Neural progenitor cell (in vitro differentiated cells): Measurements from ENCODE around the gene NR4A3. TPM values are rescaled to one million over a fixed set of nuclear protein-coding genes. Genes with fewer than 3 reads are reported as not detected.

Experiments
- DNase-seq: peaks from one replicate; pipeline ENCODE4 v3.0.0-alpha.2; 2016; ENCODE audit warnings: low spot score
- H2AFZ ChIP-seq: fragments of 200-600 bp; sonication (generic); replicated peaks from 2 replicates; pipeline ENCODE4 v1.6.1; 2016; ENCODE audit warnings: antibody characterized with exemption
- H3F3A ChIP-seq: fragments of 200-600 bp; sonication (generic); 2 replicates; pipeline ENCODE4 v1.6.1; 2016; ENCODE audit warnings: antibody characterized with exemption, low read depth
- H3K27ac ChIP-seq: fragments of 200-600 bp; sonication (generic); 2 replicates; pipeline ENCODE4 v1.5.1; 2016; ENCODE audit warnings: mild to moderate bottlenecking
- H3K27me3 ChIP-seq: fragments of 200-600 bp; sonication (generic); 2 replicates; pipeline ENCODE4 v1.6.1; 2016; ENCODE audit warnings: mild to moderate bottlenecking, moderate library complexity
- H3K36me3 ChIP-seq: fragments of 200-600 bp; sonication (generic); 2 replicates; pipeline ENCODE4 v1.5.1; 2016
- H3K4me1 ChIP-seq: fragments of 200-600 bp; sonication (generic); 2 replicates; pipeline ENCODE4 v1.6.1; 2016; ENCODE audit warnings: mixed run types
- H3K4me2 ChIP-seq: fragments of 200-600 bp; sonication (generic); 2 replicates; pipeline ENCODE4 v1.6.1; 2016
- H3K4me3 ChIP-seq: fragments of 200-600 bp; sonication (generic); 2 replicates; pipeline ENCODE4 v1.5.1; 2016
- H3K79me2 ChIP-seq: fragments of 200-600 bp; sonication (generic); 2 replicates; pipeline ENCODE4 v1.6.1; 2016; ENCODE audit warnings: low read depth
- H3K9ac ChIP-seq: fragments of 200-600 bp; sonication (generic); 2 replicates; pipeline ENCODE4 v1.6.1; 2016
- H3K9me3 ChIP-seq: fragments of 200-600 bp; sonication (generic); 2 replicates; pipeline ENCODE4 v1.5.1; 2016; ENCODE audit warnings: low read depth
- H4K20me1 ChIP-seq: fragments of 200-600 bp; sonication (generic); 2 replicates; pipeline ENCODE4 v1.6.1; 2016; ENCODE audit warnings: low read depth
- H3K27ac Mint-ChIP-seq: 3 replicates; pipeline ENCODE4 v1.8.0; 2021; ENCODE audit warnings: mixed read lengths
- H3K27me3 Mint-ChIP-seq: 2 replicates; pipeline ENCODE4 v1.8.0; 2022; ENCODE audit warnings: low read depth, mild to moderate bottlenecking, inconsistent platforms, moderate library complexity, mixed read lengths; ENCODE audit not compliant: insufficient read depth
- H3K36me3 Mint-ChIP-seq: 3 replicates; pipeline ENCODE4 v1.8.0; 2021; ENCODE audit warnings: mixed read lengths
- H3K4me1 Mint-ChIP-seq: 3 replicates; pipeline ENCODE4 v1.8.0; 2021; ENCODE audit warnings: mixed read lengths
- H3K4me3 Mint-ChIP-seq: 3 replicates; pipeline ENCODE4 v1.8.0; 2021; ENCODE audit warnings: mild to moderate bottlenecking, moderate library complexity, mixed read lengths
- H3K9me3 Mint-ChIP-seq: 3 replicates; pipeline ENCODE4 v1.8.0; 2020; ENCODE audit warnings: mixed read lengths
- EZH2 ChIP-seq: fragments of 200-600 bp; sonication (generic); IDR thresholded peaks from 2 replicates; pipeline ENCODE4 v1.6.1; 2017; ENCODE audit warnings: antibody characterized with exemption, mild to moderate bottlenecking, moderate library complexity
- EZH2phosphoT487 ChIP-seq: fragments of 200-600 bp; sonication (generic); IDR thresholded peaks from 2 replicates; pipeline ENCODE4 v1.6.1; 2017; ENCODE audit warnings: antibody characterized with exemption
- total RNA-seq: library from RNA; depleted of rRNA; stranded (reverse); fragments of >200 nt; gene quantifications from 2 replicates; pipeline ENCODE4 v1.2.3, GENCODE V29; 2015; ENCODE audit warnings: low replicate concordance
- TF ChIP-seq, protein P1 (sequence below): fragments of 200-600 bp; sonication (generic); IDR thresholded peaks from 2 replicates; pipeline ENCODE4 v1.5.1; 2017; ENCODE audit warnings: antibody characterized with exemption, mild to moderate bottlenecking

Gene NR4A3
- total RNA-seq, 1 donor from 2014 or later = 0.26 TPM

DNA sequence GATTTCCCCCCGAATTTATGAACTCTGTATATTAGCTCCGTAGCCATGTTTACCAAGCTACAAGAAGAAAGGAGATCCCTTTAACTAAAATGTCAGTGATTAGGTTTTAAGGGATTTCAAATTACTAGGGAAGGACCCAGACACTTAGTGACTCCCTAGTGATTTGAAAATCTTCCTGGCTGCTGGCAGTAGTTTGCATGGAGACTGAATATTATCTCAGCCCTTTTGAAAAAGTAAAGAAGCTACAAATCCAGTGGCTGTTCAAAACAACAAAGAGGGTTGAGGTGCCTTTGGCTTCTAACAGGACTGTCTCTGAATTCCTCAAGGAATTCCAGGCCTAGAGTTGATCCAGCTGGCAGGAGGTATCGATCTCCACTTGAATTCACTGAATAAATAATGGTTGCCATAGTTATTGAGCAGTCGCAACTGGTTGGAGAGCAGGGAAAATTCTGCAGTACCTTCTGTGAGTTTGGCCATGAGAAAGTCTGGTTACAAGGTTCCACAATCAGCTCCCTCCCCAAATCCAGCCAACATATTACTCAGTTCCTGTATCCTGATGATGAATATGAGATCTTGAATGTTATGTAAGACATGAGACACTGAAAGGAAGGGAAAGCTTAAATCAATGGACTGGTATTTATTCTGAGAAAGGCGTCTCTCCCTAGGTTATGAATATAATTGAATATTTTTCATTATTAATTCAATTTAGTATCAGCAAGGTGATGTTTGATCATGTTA lies 37.7 kb downstream of the NR4A3 start:
- H3K9me3 ChIP-seq = no peaks in the 10 kb centered on the region
- Mint-ChIP-seq H3K4me3 (peak overlapping the region; percentile 50), H3K9me3 (peaks cover 2% of the 10 kb centered on the region), H3K4me1 (peaks cover 38% of the 10 kb centered on the region), H3K36me3 (peaks cover 1% of the 10 kb centered on the region), H3K27ac (peak overlapping the region; percentile 96), H3K27me3 (no peaks in the 10 kb centered on the region)
- H2AFZ ChIP-seq = no peak overlapping the region
- TF ChIP-seq EZH2phosphoT487 (no peak), EZH2 (no peak)
- TF ChIP-seq, protein P1, sequence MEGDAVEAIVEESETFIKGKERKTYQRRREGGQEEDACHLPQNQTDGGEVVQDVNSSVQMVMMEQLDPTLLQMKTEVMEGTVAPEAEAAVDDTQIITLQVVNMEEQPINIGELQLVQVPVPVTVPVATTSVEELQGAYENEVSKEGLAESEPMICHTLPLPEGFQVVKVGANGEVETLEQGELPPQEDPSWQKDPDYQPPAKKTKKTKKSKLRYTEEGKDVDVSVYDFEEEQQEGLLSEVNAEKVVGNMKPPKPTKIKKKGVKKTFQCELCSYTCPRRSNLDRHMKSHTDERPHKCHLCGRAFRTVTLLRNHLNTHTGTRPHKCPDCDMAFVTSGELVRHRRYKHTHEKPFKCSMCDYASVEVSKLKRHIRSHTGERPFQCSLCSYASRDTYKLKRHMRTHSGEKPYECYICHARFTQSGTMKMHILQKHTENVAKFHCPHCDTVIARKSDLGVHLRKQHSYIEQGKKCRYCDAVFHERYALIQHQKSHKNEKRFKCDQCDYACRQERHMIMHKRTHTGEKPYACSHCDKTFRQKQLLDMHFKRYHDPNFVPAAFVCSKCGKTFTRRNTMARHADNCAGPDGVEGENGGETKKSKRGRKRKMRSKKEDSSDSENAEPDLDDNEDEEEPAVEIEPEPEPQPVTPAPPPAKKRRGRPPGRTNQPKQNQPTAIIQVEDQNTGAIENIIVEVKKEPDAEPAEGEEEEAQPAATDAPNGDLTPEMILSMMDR = no peak
- no peaks in the 10 kb centered on the region for H3F3A ChIP-seq
- H3K4me2 ChIP-seq = peak overlapping the region; percentile 39
- no peaks in the 10 kb centered on the region for H4K20me1 ChIP-seq
- peaks cover 20% of the 10 kb centered on the region for H3K4me1 ChIP-seq
- no peak overlapping the region for H3K4me3 ChIP-seq
- H3K79me2 ChIP-seq = no peaks in the 10 kb centered on the region
- no peak overlapping the region for H3K9ac ChIP-seq
- H3K36me3 ChIP-seq = no peaks in the 10 kb centered on the region
- H3K27ac ChIP-seq = no peak overlapping the region
- DNase-seq = peak; percentile 64
- H3K27me3 ChIP-seq = no peaks in the 10 kb centered on the region

DNA sequence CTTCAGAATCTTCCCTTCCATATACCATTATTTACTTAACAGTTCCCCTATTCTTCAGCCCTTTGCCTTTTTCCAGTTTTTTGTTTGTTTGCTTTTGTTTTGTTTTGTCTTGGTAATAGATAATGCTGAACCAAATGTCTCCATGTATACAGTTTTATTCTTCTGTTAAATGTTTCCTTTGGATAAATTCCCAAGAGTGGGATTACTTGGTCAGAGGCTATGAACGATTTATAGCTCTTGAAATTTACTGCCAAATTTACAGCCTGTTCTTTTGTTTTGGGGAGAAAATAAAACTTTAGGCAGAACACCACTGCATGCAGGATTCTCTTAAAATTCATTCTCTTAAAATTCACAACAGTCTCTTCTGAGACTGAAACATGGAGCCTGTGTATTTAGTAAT lies 38.6 kb downstream of the NR4A3 start:
- H3K4me1 Mint-ChIP-seq = peaks cover 38% of the 10 kb centered on the region
- H3K4me2 ChIP-seq = no peak overlapping the region
- H3F3A ChIP-seq = no peaks in the 10 kb centered on the region
- H3K27me3 ChIP-seq = no peaks in the 10 kb centered on the region
- no peak overlapping the region for H3K9ac ChIP-seq
- H4K20me1 ChIP-seq = no peaks in the 10 kb centered on the region
- H3K4me3 ChIP-seq = no peak overlapping the region
- H3K79me2 ChIP-seq = no peaks in the 10 kb centered on the region
- TF ChIP-seq, protein P1 = no peak
- no peak for TF ChIP-seq EZH2phosphoT487
- H3K9me3 ChIP-seq = no peaks in the 10 kb centered on the region
- no peak overlapping the region for H3K27ac ChIP-seq
- H3K27ac Mint-ChIP-seq = no peak overlapping the region
- H3K9me3 Mint-ChIP-seq = no peaks in the 10 kb centered on the region
- no peak overlapping the region for H3K4me3 Mint-ChIP-seq
- H3K36me3 Mint-ChIP-seq = no peaks in the 10 kb centered on the region
- H3K36me3 ChIP-seq = no peaks in the 10 kb centered on the region
- H3K27me3 Mint-ChIP-seq = no peaks in the 10 kb centered on the region
- no peak for DNase-seq
- peaks cover 20% of the 10 kb centered on the region for H3K4me1 ChIP-seq
- H2AFZ ChIP-seq = no peak overlapping the region

- Histone ChIP-seq H3F3A (no peaks in the 10 kb centered on the region), H3K79me2 (no peaks in the 10 kb centered on the region), H3K9me3 (no peaks in the 10 kb centered on the region), H3K4me1 (peaks cover 24% of the 10 kb centered on the region), H3K4me2 (no peak overlapping the region), H3K27me3 (no peaks in the 10 kb centered on the region), H3K36me3 (no peaks in the 10 kb centered on the region), H3K9ac (no peak overlapping the region), H4K20me1 (no peaks in the 10 kb centered on the region), H2AFZ (no peak overlapping the region), H3K4me3 (no peak overlapping the region), H3K27ac (no peak overlapping the region)
- Mint-ChIP-seq H3K27me3 (no peaks in the 10 kb centered on the region), H3K4me1 (peaks cover 40% of the 10 kb centered on the region), H3K9me3 (no peaks in the 10 kb centered on the region), H3K36me3 (no peaks in the 10 kb centered on the region), H3K4me3 (no peak overlapping the region), H3K27ac (no peak overlapping the region)
- no peak for DNase-seq
- TF ChIP-seq, protein P1 = no peak
- TF ChIP-seq EZH2 (no peak), EZH2phosphoT487 (no peak)
Measured at GRCh38 chr9:99863955-99864354, 42.3 kb downstream of the NR4A3 start.
